Right ventricle myocardium superior (tissue), 1 donor: ENCODE results near the gene ZAP70. TPM values are rescaled to one million over a fixed set of nuclear protein-coding genes. Genes with fewer than 3 reads are reported as not detected.
"Not testable (repeated sequence)": the region's sequence is repeated elsewhere in the genome, so short reads cannot be mapped to it uniquely, and the experiment has no call there.

Experiments
- ATAC-seq: fragments of 200-7000 bp; cut with Tn5 transposase; one replicate; pipeline ENCODE4 v1.9.1; 2020; ENCODE audit warnings: mild to moderate bottlenecking; ENCODE audit not compliant: poor library complexity
- DNase-seq: peaks from one replicate; pipeline ENCODE4 v3.0.0-alpha.2; 2020
- intact Hi-C: fragments of 100-400 bp; cut with DNase I; formaldehyde crosslinking; loops from one replicate; pipeline ENCODE4 v1.11.2; 2022
- total RNA-seq: library from RNA; stranded (reverse); fragmentation: NEBNext Ultra II Directional; extraction: Animal tissue kit (Norgen Biotek cat#: 25700); gene quantifications from one replicate; pipeline ENCODE4 v1.2.1, GENCODE V29; 2021
- donor health status: DM: no; HTN: yes; CAD: no; lungs with severe emphysema.

ZAP70 gene
- total RNA-seq, 1 donor from 2014 or later, result 0.70 TPM

- DNase-seq, result no peak
- no peak for ATAC-seq
- intact Hi-C loops, result loop anchor here (5.0 to 10.0 kb wide), 2 partner anchors 48 to 101 kb away; partner anchors contain the start of gene COX5B
These were observed 17.6 kb upstream of the ZAP70 start for GRCh38 chr2:97695744-97696143.

DNA sequence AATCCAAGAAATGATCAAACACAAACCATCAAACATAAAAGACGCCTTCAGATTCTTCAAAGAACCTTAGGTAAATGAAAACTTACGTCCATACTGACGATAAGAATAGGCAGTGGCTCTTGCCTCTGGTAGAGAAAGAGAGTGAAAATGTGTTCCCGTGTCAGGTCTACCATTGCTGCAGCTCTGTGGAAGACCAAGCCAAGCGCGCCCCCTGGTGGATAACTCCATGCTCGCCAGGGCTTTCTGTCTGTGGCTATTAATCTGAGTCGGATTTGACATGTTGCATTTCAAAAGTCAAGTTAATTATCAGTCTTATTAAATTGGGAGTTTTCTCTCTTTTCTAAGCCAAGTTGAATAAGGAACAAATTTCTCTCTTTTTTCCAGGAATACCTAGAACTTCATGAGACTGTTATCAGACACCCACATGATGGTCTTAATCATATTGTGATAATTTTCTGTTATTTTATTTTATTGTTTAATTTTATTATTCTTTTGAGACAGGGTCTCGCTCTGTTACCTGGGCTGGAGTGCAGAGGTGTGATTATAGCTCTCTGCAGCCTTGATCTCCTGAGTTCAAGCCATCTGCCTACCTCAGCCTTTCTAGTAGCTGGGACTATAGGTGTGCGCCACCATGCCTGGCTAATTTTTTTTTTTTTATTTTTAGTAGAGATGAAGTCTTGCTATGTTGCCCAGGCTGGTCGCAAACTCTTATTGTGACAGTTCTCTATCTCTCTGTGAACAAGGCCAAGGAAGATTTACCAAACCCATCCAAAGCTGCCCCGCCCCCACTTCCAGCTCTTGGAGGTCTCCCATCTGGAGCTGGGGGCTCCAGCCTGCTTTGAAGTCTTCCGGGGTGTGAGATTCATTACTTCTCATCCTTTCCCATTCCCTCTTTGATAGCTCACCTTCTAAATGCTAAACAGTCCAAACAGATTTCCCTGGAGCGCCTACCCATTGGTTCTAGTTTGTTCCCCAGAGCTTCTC is 15.8 kb upstream of the ZAP70 start:
- ATAC-seq (peak; percentile 97), DNase-seq (peak; percentile 95)
- intact Hi-C loops, result loop anchor here (5.0 to 10.0 kb wide), 2 partner anchors 50 to 103 kb away; partner anchors contain the start of gene COX5B

GRCh38 chr2:97698530-97698929 is 14.8 kb upstream of the ZAP70 start:
- intact Hi-C loops, result loop anchor here (5.0 to 10.0 kb wide), 2 partner anchors 51 to 104 kb away; partner anchors contain the start of gene COX5B
- no peak for DNase-seq
- no peak for ATAC-seq

DNA sequence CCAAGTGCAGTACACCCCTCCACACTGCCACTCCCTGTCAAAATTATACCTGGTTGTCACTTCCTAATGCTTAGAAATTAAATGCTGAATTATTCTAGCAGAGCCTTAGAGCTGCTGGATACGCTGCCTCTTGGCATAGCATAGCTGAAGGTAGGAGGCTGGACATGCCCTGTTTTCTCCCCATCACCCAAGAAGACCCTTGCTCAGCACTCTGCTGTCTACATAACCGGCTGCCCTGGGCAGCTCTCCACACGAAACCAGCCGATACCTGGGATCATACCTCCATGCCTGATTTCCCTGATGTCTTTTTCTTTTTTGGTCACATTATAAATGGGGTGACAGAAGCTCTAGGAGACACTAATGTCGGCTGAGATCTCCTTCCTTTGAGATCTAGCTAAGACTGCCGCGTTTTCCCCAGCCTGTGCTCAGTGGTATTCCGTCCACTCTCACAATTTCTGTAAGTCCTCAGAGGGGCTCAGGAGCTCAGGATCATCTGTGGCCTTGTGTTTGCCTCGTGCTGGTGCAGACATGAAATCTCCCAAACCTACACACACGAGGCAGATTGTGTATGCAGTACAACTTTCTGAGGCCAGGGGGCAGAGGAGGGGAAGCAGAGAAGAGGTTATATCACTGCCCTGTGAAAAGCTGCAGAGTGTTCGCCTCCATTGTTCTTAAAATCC is 13.5 kb upstream of the ZAP70 start:
- intact Hi-C loops, result loop anchor here (5.0 to 10.0 kb wide), 3 partner anchors 53 to 685 kb away; partner anchors contain the start of gene COX5B
- no peak for DNase-seq

DNA sequence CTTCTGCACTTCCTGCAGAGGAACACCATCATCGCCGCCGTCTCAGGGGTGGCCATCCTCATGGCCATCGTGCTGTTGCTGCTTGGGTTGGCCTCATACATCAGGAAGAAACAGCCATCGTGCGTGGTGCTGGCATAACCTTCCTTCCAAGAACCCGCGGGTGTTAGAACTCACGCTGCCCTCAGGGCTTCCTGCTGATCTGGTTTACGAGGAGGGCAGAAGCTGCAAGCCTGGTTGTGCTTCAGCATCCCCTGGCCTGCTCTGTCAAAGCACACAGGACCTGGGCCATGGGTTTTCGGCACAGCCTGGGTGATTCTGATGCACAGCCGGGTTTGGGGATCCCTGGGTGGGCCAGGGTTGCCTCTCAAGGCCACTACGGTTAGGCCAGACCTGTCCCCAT is 12.2 kb upstream of the ZAP70 start:
- no peak for ATAC-seq
- intact Hi-C loops, result loop anchor here (10.0 kb wide), 1 partner anchor 684 kb away; no protein-coding TSS in a partner anchor
- no peak for DNase-seq

More for the DNA sequence above, 13.5 kb upstream of the ZAP70 start:
- ATAC-seq, result peak; percentile 84

DNA sequence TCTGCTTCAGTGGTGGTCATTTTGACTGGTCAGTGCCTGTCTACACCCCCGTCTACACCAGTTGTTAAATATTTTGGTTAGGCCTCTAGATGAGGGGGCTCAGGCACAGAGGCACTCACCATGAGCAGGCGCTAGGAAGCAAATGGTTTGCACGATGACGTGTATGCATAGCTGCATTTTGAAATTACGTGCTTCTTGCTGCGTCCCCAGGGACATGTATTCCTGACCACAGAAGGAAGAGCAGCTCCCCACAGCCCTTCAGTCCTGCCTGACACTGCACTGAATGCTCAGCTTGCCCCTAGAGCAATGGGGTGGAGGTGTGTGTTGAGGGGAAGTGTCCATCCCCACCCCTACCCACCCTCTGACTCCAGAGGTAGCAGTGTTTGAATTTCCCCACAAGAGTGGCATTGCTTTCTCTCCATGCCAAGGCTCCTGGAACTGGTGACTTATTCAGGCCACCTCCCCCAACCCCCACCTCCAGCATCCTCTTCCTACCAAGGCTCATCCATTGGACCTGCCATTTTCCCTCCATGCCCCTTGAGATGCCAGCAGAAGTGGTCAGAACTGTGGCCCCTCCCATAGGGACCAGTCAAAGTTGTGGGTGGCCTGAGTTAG is 11.4 kb upstream of the ZAP70 start:
- intact Hi-C loops, result loop anchor here (10.0 kb wide), 1 partner anchor 683 kb away; no protein-coding TSS in a partner anchor
- no peak for DNase-seq
- ATAC-seq, result no peak

GRCh38 chr2:97702731-97703470 is 10.5 kb upstream of the ZAP70 start:
- no peak for ATAC-seq
- no peak for DNase-seq
- intact Hi-C loops, result loop anchor here (10.0 kb wide), 1 partner anchor 682 kb away; no protein-coding TSS in a partner anchor

DNA sequence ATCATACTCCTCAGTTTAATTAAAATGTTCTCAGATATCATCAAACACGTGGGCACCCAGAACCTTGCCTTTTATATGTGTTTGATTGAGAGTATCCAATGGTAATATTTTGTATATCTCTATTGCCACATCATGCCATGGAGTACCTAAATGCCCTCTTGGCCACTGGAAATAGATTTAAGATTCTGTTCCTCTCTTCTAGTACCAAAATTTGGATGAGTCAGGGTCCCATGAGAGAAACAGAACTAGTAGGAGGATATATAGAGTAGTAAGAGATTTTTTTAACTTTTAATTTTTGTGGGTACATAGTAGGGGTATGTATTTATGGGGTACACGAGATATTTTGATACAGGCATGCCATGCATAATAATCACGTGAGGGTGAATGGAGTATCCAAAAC is 9.6 kb upstream of the ZAP70 start:
- intact Hi-C loops, result loop anchor here (10.0 kb wide), 1 partner anchor 681 kb away; no protein-coding TSS in a partner anchor
- DNase-seq (no peak), ATAC-seq (no peak)

DNA sequence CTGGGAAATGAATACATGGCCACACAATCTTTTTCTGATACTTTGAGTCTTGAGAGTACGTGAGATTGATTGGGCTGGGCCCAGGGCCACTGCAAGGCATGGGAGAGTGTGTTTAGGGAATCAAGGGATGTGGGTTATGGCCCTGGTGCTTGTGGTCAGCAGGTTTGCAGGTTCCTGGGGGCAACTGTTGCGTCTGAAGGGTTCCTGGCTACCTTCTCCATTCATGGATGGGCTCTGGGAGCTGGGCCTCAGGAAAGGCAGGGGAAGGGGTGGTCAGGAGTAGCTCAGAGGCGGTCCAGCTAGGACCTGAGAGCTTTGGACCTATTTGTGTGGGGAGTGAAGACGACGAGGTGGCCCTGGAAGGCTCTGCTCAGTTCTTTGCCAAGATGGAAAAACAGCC is 8.4 kb upstream of the ZAP70 start:
- no peak for ATAC-seq

GRCh38 chr2:97706112-97706511 is 7.3 kb upstream of the ZAP70 start:
- DNase-seq (no peak), ATAC-seq (no peak)
- intact Hi-C loops, result loop anchor here (10.0 kb wide), 1 partner anchor 679 kb away; no protein-coding TSS in a partner anchor

More for the DNA sequence above, 8.4 kb upstream of the ZAP70 start:
- no peak for DNase-seq
- intact Hi-C loops, result loop anchor here (10.0 kb wide), 1 partner anchor 680 kb away; no protein-coding TSS in a partner anchor

- intact Hi-C loops, result loop anchor here (10.0 kb wide), 1 partner anchor 678 kb away; no protein-coding TSS in a partner anchor
- DNase-seq (no peak), ATAC-seq (no peak)
These were observed 6.5 kb upstream of the ZAP70 start for GRCh38 chr2:97706708-97707345.

GRCh38 chr2:97707362-97708047 is 5.9 kb upstream of the ZAP70 start:
- DNase-seq (no peak), ATAC-seq (no peak)
- intact Hi-C loops, result loop anchor here (10.0 kb wide), 1 partner anchor 677 kb away; no protein-coding TSS in a partner anchor

DNA sequence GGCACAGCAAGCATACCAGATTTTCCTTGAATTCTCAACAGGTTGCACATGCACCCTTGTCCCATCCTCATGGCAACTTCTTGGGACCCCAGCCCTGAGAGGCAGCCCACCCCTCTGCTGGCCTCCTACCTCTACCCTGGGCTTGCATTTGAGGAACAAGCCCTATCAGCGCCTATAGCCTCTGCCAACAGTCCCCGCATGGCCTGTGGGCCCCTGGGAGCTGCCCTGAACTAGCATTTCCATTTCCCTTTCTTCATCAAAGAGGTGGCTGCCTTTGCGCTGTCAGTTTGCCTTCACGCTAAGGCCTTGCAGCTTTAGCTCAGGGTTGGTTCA is 5.4 kb upstream of the ZAP70 start:
- intact Hi-C loops, result loop anchor here (10.0 kb wide), 1 partner anchor 677 kb away; no protein-coding TSS in a partner anchor
- no peak for DNase-seq
- no peak for ATAC-seq

- intact Hi-C loops, result loop anchor here (10.0 kb wide), 1 partner anchor 676 kb away; no protein-coding TSS in a partner anchor
- ATAC-seq (no peak), DNase-seq (no peak)
These were observed 4.8 kb upstream of the ZAP70 start for GRCh38 chr2:97708608-97709007.

DNA sequence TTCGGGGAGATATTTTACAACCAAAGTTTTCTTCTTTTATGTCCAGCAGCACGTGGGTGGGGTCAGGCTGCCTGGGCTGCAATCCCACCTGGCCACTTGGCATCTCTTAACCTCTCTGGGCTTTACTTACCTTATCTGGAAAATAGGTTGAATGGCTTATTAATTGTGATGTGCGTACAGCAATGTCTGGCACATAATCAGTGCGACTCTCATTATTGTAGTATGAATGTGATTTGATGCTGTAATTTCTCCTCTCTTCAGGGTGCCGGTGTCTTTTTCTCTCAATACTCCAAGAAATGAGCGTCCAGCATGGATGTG is 2.0 kb upstream of the ZAP70 start:
- ATAC-seq, result no peak
- intact Hi-C loops, result no loop called here
- no peak for DNase-seq

DNA sequence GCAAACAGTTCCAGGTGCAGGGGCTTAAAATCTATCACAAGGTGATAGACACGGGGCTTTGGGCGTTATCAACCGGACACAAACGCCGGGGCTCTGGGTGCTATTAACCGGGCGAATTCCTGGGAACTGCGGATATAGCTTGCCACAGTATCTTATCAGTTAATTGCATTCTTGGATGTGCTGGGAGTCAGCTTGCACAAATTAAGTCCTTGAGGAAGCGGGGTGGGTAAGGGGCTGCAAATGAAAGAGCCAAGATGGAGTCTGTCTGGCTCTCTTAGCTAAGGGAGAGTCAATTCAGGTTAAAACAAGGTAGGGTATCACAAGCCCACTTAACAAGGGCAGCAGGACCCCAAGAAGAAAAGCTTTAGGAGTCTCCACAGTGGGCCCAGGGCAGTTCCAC is 1.2 kb upstream of the ZAP70 start:
- ATAC-seq, intact Hi-C loops, DNase-seq: not testable (repeated sequence)

DNA sequence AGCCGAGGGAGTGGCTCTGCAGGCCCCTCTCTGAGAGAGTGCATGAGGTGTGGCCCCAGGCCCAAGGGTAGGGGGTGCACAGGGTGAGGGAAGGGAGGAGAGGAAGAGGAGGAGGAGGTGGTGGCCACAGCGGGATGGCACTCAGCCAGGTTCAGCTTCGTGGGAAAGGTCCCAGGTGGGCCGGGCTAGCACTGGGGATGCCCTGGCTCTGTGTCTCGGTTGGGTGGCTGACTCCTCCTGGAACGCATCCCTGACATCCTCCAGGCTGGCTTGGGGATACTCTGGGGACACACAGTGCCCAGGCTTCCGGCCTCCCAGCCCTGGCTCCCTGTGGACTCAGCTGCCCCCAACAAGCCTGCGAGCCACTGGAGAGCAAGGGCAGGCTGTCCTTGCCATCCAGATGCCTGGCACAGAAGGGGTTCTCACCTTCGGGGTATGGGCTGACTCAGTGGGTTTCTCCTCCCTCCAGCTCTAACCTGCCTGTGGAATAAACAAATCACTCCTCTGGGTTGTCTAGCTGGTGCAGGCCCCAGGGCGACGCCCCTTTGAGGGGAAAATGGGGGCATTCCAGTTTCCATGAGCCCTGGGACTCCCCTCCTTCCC is 582 bp upstream of the ZAP70 start:
- no peak for ATAC-seq
- no peak for DNase-seq
- intact Hi-C loops, result no loop called here
